GM12865 (cell line): ENCODE results near the gene KIN.
"Not testable (repeated sequence)": the region's sequence is repeated elsewhere in the genome, so short reads cannot be mapped to it uniquely, and the experiment has no call there.

ENCODE experiments used
- DNase-seq: peaks from one replicate; pipeline ENCODE4 v3.0.0; 2010; ENCODE audit warnings: low read depth
- H3K4me3 ChIP-seq: 2 replicates; pipeline ENCODE4 v1.5.1; 2011; ENCODE audit warnings: mild to moderate bottlenecking, low read depth, low read length, control low read depth
- CTCF ChIP-seq: IDR thresholded peaks from 2 replicates; pipeline ENCODE4 v1.5.1; 2011; ENCODE audit warnings: low read length, control low read depth, low read depth, inconsistent platforms; ENCODE audit not compliant: insufficient read depth; ENCODE audit errors: missing control alignments

Gene KIN

GRCh38 chr10:7786430-7786829, 1.4 kb downstream of the KIN start:
- peak overlapping the region; percentile 99 for H3K4me3 ChIP-seq
- TF ChIP-seq CTCF, result no peak
- no peak for DNase-seq

DNA sequence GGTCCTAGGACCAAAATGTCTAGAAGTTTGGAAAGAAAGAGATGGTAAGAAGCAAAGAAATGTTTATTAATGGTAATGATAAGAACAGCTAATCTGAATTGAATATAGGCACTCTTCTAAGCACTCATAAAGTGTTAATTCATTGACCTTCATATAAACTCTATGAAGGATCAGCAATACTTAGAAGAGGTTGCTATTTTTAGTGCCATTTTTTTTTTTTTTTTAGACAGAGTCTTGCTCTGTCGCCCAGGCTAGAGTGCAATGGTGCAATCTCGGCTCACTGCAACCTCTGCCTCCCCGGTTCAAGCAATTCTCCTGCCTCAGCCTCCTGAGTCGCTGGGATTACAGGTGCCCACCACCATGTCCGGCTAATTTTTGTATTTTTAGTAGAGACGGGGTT, 5.6 kb downstream of the KIN start:
- H3K4me3 ChIP-seq, DNase-seq: not testable (repeated sequence)

- no peak overlapping the region for H3K4me3 ChIP-seq
- no peak for DNase-seq
- TF ChIP-seq CTCF, result no peak
Observed at GRCh38 chr10:7776777-7777176, 11.0 kb downstream of the KIN start.

GRCh38 chr10:7773845-7774801, 13.7 kb downstream of the KIN start:
- DNase-seq, result no peak
- H3K4me3 ChIP-seq, result no peak overlapping the region
- TF ChIP-seq CTCF, result no peak

DNA sequence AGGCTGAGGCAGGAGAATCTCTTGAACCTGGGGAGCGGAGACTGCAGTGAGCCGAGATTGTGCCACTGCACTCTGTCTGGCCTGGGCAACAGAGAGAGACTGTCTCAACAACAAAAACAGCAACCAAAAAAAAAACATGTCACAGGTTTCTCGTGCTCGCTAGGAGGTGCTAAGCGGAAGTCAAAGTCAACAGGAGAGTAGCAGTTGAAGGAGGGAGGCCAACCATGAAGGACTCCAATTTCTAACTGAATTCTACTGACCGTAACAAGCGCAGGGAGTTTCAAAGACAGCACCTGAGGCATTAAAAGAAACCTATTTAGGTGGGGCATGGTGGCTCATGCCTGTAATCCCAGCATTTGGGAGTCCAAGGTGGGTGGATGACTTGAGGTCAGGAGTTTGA, 19.4 kb downstream of the KIN start:
- no peak overlapping the region for H3K4me3 ChIP-seq
- no peak for TF ChIP-seq CTCF
- no peak for DNase-seq

DNA sequence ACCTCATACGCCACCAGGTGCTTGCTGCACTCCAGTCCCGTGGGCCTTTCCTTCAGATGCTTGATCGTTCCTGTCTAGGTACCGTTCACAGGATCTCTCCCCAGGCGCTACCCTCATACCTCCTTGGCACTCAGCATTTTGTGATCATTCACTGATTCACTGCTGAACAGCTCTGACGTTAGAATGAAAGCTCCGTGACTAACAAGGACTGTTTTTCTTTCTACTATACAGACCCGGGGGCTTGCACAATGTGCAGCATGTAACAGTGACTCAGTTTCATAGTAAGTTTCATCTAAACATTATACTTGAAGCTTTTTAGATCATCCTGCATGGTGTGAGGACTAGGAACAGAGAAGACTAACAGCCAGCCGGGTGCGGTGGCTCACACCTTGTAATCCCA, 20.6 kb downstream of the KIN start:
- no peak overlapping the region for H3K4me3 ChIP-seq
- TF ChIP-seq CTCF, result no peak
- DNase-seq, result no peak

DNA sequence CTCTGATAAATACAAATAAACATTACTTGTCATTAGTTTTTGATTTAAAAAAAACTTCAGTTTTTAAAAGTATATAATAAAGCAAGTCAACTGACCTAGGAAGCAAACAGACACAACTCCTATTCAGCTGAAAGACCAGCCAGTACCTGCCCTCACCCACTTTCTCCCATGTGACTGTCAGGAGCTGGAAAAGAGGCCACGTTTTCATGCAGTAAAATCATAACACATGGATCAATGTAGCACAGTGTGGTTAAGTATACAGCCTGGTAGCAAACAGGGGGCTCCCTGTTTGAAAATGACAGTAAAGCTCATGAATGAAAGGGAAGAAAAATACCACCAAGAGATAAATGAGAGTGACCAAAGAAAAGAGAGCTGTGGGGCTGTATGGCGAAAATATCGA, 21.6 kb downstream of the KIN start:
- no peak for TF ChIP-seq CTCF
- DNase-seq, result no peak
- no peak overlapping the region for H3K4me3 ChIP-seq
